Heart left ventricle (tissue), 16 donors: Measurements from ENCODE around the gene LIPM. TPM values are rescaled to one million over a fixed set of nuclear protein-coding genes. Genes with fewer than 3 reads are reported as not detected.

Experiments used
- ATAC-seq, 4 donors: fragments of 200-7000 bp; cut with Tn5 transposase; one replicate each; pipeline ENCODE4 v1.9.1; 2020 to 2022; ENCODE audit warnings: moderate library complexity in 4 of 4, mild to moderate bottlenecking in 3 of 4, moderate number of reproducible peaks in 1 of 4
- DNase-seq, 5 donors: peaks; one replicate each; pipeline ENCODE4 v3.0.0-alpha.2; 2020
- H3K27ac ChIP-seq, 12 donors: fragments of 200-600 bp; sonication (generic) in 4 of 12; one replicate each; pipeline versions ENCODE4 v1.5.0 to v1.8.0; 2016 to 2022; ENCODE audit warnings: mild to moderate bottlenecking in 2 of 12
- H3K27me3 ChIP-seq, 9 donors: fragments of 200-600 bp; sonication (generic) in 2 of 9; one replicate each; pipeline versions ENCODE4 v1.5.1 to v1.8.0; 2016 to 2022; ENCODE audit warnings: mild to moderate bottlenecking in 3 of 9
- H3K36me3 ChIP-seq, 9 donors: fragments of 200-600 bp; sonication (generic) in 2 of 9; one replicate each; pipeline versions ENCODE4 v1.5.0 to v1.8.0; 2018 to 2022; ENCODE audit warnings: mild to moderate bottlenecking in 2 of 9
- H3K4me1 ChIP-seq, 12 donors: fragments of 200-600 bp; sonication (generic) in 4 of 12; one replicate each; pipeline versions ENCODE4 v1.5.0 to v1.8.0; 2016 to 2022; ENCODE audit warnings: mild to moderate bottlenecking in 3 of 12
- H3K4me3 ChIP-seq, 12 donors: fragments of 200-600 bp; sonication (generic) in 4 of 12; one replicate each; pipeline versions ENCODE4 v1.5.0 to v1.8.0; 2017 to 2022; ENCODE audit warnings: mild to moderate bottlenecking in 9 of 12, moderate library complexity in 4 of 12
- H3K9me3 ChIP-seq, 12 donors: fragments of 200-600 bp; sonication (generic) in 4 of 12; one replicate each; pipeline versions ENCODE4 v1.5.0 to v1.8.0; 2016 to 2022; ENCODE audit warnings: mild to moderate bottlenecking in 1 of 12
- CTCF ChIP-seq, 12 donors: fragments of 200-600 bp; sonication (generic) in 4 of 12; IDR thresholded peaks; one replicate each; pipeline versions ENCODE4 v1.5.0 to v1.8.0; 2018 to 2022; ENCODE audit warnings: antibody characterized with exemption in 12 of 12, mild to moderate bottlenecking in 5 of 12
- POLR2A ChIP-seq, 2 donors: fragments of 450-650 bp; IDR thresholded peaks; one replicate each; pipeline ENCODE4 v1.6.1; 2017; ENCODE audit warnings: antibody characterized with exemption in 2 of 2, mild to moderate bottlenecking in 2 of 2, moderate library complexity in 2 of 2
- WGBS, 4 donors: extraction: QIAGEN DNeasy Blood & Tissue Kit in 2 of 4; methylation state at CpG; one replicate each; pipeline versions ENCODE4 v1.1.5 to v1.1.7; 2013 to 2018; 5-methylcytosine and 5-hydroxymethylcytosine counted together
- intact Hi-C, 10 donors: fragments of 100-400 bp; cut with DNase I; formaldehyde crosslinking; loops; one replicate each; pipeline versions ENCODE4 v1.11.1 to v1.14.2; 2022
- polyA plus RNA-seq, 2 donors: library from polyadenylated mRNA; stranded (reverse); fragments of 200-250 nt; gene quantifications; one replicate each; pipeline ENCODE4 v1.2.3, GENCODE V29; 2013
- total RNA-seq, 9 donors: library from RNA; depleted of rRNA in 2 of 9; stranded (reverse); fragments of >200 nt in 2 of 9; fragmentation: NEBNext Ultra II Directional in 3 of 9; extraction: Animal tissue kit (Norgen Biotek cat#: 25700) in 3 of 9; gene quantifications; one replicate each; pipeline versions ENCODE4 v1.1.0 to v1.2.4, GENCODE V29; 2016 to 2023
- donor health status: ischemic (EF 13 %, LVEDD 7.1; RV severe dilation, severe dysfunction).
- donor health status: healthy with polysubstance abuse.
- donor health status: DM: no; HTN: yes; CAD: no.
- donor health status: DM: no; HTN: no; CAD: no.
- donor health status: ischemic (EF 25% LVEDD 6.9; RV normal size, moderate dysfunction).
- donor health status: ischemic (EF 25% LVEDD 5.7; RV mildly dilated, moderate dysfunction).
- donor health status: healthy.
- donor health status: DM: yes; HTN: yes; CAD: no.
- donor health status: ischemic (EF 35%, LVEDD 5.7; RV mildly dilated, moderate dysfunction).
- donor health status: nonischemic (EF 11% LVEDD 7.7; RV severe dilation, severe dysfunction).
- donor health status: DM: yes; HTN: yes; CAD: no.
- donor health status: PGD.
- donor health status: ischemic (EF 29% LVEDD 5.4; RV normal size, mild dysfunction).
- donor health status: nonischemic (EF 23%, LVEDD 6.1; RV moderate dilation, normal function).

Gene LIPM
- total and polyA plus RNA-seq, 11 donors = not detected

- no peaks in the 10 kb centered on the region for H3K36me3 ChIP-seq
- DNase-seq = no peak
- no peak for TF ChIP-seq POLR2A (IDR thresholded peaks at IDR 0.05)
- no peak for TF ChIP-seq CTCF (IDR thresholded peaks at IDR 0.05)
- intact Hi-C loops = loop anchor here in 2 of 10 donors (5.0 to 10.0 kb wide), 3 partner anchors 111 to 239 kb away; no protein-coding TSS in a partner anchor
- no peak for ATAC-seq
- no peak overlapping the region for H3K27ac ChIP-seq
- no peaks in the 10 kb centered on the region for H3K9me3 ChIP-seq
- peaks cover 0 to 4% (median 0%) of the 10 kb centered on the region in 9 donors for H3K27me3 ChIP-seq
- H3K4me1 ChIP-seq = no peaks in the 10 kb centered on the region
- WGBS, 4 donors = 73 to 87% (median 78%) methylated on average over 3 of the region's 3 CpGs
- no peak overlapping the region for H3K4me3 ChIP-seq
These were observed 3.4 kb downstream of the LIPM start for GRCh38 chr10:88805924-88806323.

GRCh38 chr10:88809621-88810020, 7.1 kb downstream of the LIPM start:
- intact Hi-C loops = loop anchor here in 6 of 10 donors (5.0 to 10.0 kb wide), 5 partner anchors 115 to 245 kb away; no protein-coding TSS in a partner anchor
- no peak for ATAC-seq
- Histone ChIP-seq H3K27ac (no peak overlapping the region), H3K4me3 (no peak overlapping the region), H3K27me3 (peaks cover 0 to 8% (median 0%) of the 10 kb centered on the region in 9 donors), H3K9me3 (no peaks in the 10 kb centered on the region), H3K4me1 (no peaks in the 10 kb centered on the region), H3K36me3 (no peaks in the 10 kb centered on the region)
- TF ChIP-seq POLR2A (IDR thresholded peaks at IDR 0.05) (no peak), CTCF (IDR thresholded peaks at IDR 0.05) (no peak)
- WGBS, 4 donors = 69 to 84% (median 74%) methylated on average over 4 of the region's 4 CpGs
- DNase-seq = no peak

- H3K27ac ChIP-seq = no peak overlapping the region
- H3K9me3 ChIP-seq = no peaks in the 10 kb centered on the region
- ATAC-seq = peak in 1 of 4 donors; percentile 49
- intact Hi-C loops = loop anchor here in 4 of 10 donors (5.0 to 10.0 kb wide), 3 partner anchors 123 to 246 kb away; no protein-coding TSS in a partner anchor
- H3K36me3 ChIP-seq = no peaks in the 10 kb centered on the region
- H3K4me3 ChIP-seq = no peak overlapping the region
- WGBS, 4 donors = 41 to 49% (median 44%) methylated on average over 5 of the region's 5 CpGs
- DNase-seq = no peak
- TF ChIP-seq POLR2A (IDR thresholded peaks at IDR 0.05) = no peak
- peak; percentile 39 to 68 (median 56) for TF ChIP-seq CTCF (IDR thresholded peaks at IDR 0.05)
- H3K27me3 ChIP-seq = peaks cover 0 to 8% (median 0%) of the 10 kb centered on the region in 9 donors
- no peaks in the 10 kb centered on the region for H3K4me1 ChIP-seq
These were observed 7.8 kb downstream of the LIPM start for GRCh38 chr10:88810196-88810961.

- Histone ChIP-seq H3K9me3 (no peaks in the 10 kb centered on the region), H3K27ac (no peak overlapping the region), H3K36me3 (no peaks in the 10 kb centered on the region), H3K4me3 (no peak overlapping the region), H3K4me1 (no peaks in the 10 kb centered on the region), H3K27me3 (peaks cover 0 to 8% (median 0%) of the 10 kb centered on the region in 9 donors)
- WGBS, 4 donors = 82 to 86% (median 83%) methylated on average over 6 of the region's 6 CpGs
- no peak for TF ChIP-seq POLR2A (IDR thresholded peaks at IDR 0.05)
- no peak for TF ChIP-seq CTCF (IDR thresholded peaks at IDR 0.05)
- DNase-seq (no peak), ATAC-seq (no peak)
- intact Hi-C loops = loop anchor here in 4 of 10 donors (5.0 to 10.0 kb wide), 3 partner anchors 126 to 248 kb away; no protein-coding TSS in a partner anchor
These were observed 10.7 kb downstream of the LIPM start for GRCh38 chr10:88813200-88813599.
